Activated naive CD8-positive, alpha-beta T cell treated with anti-CD3 and anti-CD28 coated beads, Interleukin-2, amount 50 U/mL, for 16 hours (primary cell): ENCODE measurements around the gene PTPRM.

ENCODE experiments used
- DNase-seq: peaks from one replicate; pipeline ENCODE4 v3.0.0-alpha.2; 2020; ENCODE audit warnings: low read depth, low spot score

PTPRM gene

DNA sequence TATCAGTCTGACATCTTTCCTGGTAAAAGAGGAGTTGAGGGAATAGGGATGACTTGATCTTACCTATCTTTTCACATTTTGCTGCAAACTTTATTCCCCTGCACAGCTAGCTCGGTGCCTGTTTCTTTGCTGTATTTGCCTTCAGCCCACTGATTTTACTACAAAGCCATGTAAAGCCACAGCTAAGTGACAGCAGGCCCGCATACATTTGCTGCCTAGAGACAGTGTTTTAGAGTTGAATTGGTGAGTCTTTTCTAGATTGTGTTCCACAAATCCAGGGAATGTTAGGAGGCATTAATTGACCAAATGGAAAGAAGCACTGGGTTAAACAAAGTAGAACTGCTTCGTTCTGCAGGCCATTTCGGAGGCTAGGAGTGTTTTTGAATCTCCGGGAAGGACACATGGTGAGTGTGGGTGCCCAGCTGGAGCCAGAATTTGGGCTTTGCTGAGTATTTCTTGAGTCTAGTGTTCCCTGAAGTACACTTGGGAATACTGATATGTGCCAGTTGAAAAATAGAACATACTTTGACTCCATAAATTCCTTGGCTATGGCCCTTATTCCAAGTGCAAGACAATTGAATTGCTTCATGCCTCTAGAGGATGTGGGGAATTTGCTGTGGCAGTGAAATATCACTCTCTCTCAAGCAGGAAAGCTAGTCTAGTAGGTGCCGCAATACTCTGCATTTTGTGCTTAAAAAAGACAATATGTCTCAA lies 329.8 kb downstream of the PTPRM start:
- no peak for DNase-seq

DNA sequence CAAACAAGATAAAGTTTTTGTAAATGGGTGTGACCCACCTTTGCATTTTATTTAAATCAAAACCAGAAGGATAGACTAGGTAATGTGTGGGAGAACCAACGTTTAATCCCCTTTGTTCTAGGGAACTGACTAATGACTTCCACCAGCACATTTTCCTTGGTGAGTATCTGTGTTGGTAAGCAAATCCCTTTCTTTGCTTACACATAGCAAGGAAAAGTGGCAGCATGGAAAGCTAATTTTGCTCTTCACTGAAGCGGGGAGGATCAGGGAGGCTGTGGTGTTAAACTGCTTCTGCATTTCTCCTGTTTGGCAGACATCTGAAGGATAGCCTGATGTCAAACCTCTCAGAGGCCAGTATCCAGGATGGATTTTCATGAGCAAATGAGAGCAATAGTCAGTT lies 331.1 kb downstream of the PTPRM start:
- DNase-seq, result no peak

DNA sequence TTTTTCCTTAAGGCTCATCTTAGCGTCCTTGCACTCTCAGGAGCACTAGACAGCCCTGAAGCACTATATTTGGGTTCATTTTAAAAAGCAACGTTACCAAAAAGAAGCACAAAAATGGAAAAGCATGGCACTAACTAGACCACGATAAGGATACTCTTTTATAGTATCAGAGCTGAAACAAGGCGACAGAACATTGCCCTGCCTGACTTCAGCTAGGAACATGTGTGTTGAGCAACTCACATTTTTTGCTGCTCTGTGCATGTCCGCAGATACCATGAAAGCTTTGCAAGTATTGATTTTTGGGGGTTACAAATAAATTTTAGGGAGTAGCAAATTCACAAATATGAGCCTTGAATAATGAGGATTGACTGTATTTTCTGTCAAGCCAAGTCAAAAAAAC lies 332.0 kb downstream of the PTPRM start:
- no peak for DNase-seq

DNA sequence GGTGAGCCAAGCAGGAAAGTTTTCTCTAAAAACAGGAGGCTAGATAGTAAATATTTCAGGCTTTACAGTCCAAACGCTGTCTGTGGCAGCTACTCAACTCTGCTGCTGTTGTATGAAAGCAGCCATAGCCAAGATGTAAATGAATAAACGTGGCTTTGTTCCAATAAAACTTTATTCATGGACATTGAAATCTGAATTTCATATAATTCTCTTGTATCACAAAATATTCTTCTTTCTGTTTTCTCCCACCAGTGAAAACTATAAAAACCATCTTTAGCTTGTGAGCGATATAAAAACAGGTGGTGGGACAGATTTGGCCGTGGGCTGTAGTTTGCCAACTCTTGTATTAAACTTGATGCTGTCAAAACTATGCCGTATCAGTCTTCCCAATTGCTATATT lies 333.0 kb downstream of the PTPRM start:
- no peak for DNase-seq

DNA sequence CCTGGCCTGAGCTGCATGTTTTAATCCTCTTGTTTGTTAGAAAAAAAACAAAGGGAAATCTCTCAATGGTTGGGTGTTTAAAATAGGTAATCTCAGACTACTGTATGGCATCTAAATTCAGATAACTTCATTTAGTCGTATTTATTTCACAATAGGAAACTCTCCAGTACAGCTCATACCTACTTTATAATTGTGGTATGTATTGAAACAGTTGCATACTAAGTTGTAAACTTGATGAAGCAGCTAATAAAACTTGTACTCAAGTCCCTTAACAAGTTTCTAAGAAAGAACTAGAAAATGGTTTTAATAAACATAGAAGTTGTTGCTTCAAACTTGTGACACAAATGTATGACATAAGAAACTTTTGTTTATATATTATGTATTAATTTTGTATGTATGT lies 334.5 kb downstream of the PTPRM start:
- no peak for DNase-seq

DNA sequence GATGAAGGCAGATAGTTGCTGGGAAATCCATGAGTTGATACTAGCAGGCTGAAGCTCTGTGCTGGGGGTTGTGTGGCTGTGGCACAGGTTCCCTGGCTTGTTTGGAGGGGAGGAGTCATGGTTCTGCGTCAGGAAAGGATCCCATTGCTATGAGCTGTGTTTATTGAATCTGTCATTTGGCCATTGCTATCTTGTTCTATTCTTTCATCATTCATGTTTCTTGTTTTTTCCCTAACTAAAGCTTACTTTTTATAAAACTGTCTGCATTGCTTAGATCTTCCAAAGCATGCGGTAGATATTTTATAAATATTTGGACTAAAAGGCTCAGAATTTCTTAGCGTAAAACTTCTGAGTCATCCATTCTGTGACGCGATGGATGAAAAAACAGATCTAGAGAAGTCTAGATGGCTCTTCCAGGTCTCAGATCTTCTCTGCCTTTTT lies 335.3 kb downstream of the PTPRM start:
- DNase-seq, result no peak

DNA sequence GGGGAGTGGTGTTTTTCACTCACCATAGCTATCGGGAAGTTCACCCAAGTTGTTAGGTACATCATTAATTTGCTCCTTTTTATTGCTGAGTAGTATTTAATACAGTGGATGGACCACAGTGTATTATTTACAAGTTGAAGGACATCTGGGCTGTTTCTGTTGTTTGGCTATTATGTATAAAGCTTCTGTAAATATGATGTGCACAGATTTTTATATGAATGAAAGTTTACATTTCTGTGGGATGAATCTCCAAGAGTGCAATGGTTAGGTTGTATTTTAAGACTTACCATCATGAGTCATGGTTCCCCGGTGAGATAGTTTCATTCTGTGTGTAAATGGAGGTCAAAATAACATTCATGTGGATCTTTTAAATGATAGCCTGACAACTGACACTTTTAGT lies 337.4 kb downstream of the PTPRM start:
- no peak for DNase-seq

DNA sequence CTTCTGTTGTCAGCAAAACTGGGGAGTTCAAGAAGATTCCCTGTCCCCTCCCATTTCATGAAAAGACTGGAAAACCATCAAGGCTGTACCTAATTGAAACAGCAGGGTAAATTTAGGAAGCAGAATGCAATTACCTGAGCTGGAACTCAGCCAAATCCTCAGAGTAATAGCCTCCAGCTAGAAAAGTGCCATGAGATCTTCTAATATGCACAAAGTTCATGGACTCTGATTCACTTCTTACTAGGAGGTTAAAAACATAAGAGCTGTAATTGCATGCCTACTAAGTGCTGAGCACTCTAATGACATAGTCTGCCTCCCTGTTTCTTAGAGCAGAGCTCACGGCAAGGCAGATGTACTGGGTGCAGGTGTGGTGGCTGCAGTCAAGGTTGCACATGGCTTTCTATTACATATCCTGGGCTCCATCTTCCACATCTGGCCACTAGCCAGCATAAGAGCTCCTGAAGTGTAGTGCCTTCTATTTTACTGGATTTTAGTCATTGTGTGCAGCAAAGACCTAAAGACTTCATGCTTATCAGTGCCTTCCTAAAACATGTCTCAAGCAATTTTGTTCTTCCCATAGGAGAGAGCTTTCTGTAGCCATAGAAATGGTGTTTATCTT lies 341.7 kb downstream of the PTPRM start:
- DNase-seq, result no peak

DNA sequence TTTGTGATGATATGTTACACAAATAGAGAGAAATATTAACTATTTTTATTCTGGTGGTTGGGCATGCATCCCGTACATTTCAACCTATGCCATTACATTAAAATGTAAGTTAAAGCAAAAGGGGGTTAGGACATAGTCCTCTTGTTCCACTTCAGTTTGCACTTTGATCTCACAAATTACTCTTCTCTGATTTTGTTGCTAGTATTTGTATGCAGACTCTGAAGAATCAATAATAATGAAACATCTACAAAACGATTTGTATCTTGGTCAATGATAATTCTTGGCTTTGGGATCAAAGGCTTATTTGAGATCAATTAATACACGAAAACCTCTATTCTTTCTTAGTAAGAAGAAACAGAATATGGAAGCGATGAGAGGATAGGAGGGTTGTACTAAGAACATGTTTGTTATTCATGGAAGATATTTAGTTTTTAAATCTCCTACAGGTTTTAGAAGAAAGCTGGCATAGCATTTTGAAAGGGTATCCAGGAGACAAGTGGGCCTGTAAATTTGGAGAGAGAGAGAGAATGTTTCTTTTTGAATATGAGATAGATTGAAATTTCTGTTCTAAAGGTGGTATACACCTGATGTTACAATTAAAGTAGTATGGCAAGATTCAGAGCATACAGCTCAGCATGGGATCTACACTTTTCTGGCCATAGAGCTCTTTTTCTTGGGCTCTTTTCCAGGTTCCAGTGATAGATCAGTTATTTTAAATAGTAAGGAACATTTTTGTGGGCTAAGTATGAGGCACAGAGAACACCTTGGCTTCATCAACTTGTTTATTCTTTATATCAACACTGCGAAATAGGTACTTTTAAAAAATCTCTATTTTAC lies 347.9 kb downstream of the PTPRM start:
- DNase-seq, result no peak

DNA sequence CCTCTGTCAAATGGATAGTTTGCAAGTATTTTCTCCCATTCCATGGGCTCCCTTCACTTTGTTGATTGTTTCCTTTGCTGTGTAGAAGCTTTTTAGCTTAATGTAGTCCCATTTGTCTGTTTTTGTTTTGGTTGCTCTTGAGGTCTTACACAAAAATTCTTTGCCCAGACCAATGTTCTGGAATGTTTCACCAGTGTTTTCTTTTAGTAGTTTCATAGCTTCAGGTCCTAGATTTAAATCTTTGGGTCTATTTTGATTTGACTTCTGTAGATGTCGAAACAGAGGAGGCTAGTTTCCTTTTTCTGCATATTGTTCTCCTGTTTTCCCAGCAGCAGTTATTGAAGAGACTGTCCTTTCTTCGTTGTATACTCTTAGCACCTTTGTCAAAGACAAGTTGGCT lies 351.6 kb downstream of the PTPRM start:
- DNase-seq, result no peak

DNA sequence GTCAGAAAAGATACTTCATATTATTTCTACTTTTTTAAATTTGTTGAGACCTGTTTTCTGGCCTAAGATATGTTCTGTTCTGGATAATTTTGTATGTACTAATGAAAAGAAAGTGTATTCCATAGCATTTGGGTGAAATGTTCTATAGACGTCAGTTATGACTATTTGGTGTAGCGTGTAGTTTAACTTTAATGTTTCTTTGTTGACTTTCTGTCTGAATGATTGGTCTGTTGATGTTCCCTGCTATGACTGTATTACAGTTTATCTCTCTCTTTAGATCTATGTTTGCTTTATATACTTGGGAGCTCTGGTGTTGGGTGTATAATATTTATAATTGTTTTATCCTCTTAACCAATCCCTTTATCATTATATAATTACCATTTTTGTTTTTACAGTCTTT lies 352.4 kb downstream of the PTPRM start:
- DNase-seq, result no peak

DNA sequence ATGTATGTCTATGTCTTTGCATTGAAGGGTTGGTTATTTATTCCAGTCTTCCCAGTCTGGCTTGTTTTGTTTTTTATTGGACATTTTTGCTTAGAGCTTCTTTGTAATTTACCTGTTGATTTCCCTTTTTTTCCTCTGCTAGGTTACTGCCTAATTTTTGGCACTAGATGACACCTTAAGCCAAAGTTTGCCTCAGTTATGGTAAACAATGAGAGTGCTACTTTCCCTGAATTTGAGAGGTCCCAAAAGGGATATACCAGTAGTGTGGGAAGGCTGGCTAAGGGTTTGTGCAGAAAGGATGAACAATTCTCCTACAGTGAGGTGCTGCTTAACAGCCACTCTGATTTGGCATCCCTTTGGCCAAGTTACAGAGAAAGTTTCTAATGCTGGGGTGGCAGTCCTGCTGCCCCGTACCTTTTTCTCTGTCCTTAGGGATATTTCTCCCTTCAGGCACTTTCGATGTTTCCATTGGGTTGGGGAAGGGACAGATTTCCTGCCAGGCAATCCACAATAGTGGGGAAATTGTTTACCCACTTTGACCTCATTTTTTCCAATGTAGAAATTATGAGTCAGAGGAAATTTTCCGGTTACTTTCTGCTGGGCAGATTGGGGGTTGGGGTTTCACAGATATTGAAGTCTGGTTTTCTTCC lies 354.9 kb downstream of the PTPRM start:
- DNase-seq, result no peak

DNA sequence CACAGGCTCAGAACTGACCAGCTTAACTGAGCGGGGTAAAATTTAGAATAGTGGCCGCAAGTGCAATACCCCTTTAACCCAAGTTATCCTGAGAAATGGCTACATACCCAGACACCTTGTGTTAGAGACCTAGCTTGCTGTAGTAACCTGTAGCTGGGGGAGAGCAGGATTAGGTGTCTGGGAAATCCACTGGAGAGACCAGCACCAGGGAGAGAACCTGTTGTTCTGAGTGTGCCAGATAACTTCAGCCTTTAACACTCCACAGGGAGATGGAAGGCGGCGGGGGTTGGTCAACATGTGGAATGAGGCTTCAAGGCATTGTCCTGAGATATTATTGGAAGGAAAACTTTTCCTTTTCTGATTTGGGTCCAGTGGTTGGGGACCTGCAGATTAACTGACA lies 356.0 kb downstream of the PTPRM start:
- no peak for DNase-seq

DNA sequence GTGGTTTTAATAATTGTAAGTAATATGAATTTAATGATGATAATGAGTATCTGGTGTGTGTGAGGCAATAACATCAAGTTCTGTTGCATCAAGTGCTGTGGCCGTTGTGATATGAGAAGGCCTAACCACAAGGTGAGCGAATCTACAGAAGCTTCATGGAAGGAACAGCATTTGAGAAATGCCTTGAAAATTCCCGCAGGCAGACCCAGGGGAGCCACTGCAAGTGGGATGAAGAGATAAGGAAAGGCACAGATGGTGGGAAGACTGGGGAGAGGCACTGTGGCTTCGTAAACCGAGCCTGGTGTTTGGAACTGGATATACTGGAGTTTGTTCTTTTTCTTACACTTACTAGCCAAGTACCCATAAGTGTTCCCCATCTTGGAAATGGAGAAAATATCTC lies 357.5 kb downstream of the PTPRM start:
- DNase-seq, result no peak

DNA sequence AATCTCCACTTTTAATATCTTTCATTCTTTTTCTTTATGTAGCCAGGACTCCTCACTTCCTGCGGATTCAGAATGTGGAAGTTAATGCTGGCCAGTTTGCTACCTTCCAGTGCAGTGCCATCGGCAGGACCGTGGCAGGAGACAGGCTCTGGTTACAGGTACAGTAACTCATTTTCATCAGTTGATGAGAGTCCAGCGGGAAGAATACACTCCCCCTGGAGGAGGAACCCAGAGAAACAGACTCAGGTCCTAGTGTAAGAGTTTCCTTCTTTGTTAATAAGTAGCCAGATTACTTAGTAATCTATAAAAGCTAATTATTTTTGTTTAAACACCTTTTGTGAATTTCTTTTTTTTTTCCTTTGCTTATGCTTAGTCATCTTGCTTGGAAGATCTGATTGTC lies 359.4 kb downstream of the PTPRM start:
- DNase-seq, result no peak

DNA sequence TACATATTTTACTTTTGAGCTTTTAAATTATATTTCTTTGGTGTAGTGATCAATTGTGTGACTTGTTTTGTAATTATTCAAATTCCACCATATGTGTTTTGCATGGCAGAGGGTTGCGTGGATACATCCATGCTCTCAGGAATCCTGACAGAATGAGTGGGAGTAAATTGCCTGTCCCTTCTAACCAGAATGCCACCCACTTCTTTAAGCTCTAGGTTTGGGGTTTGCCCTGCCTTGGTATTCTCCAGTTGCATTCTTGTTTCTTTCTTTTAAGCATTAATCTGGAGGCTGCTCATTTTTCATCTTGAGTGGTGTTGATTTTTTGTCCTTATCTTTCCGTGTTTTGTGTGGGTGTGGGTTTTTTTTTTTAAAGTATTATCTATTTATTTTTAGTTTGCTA lies 360.0 kb downstream of the PTPRM start:
- no peak for DNase-seq

DNA sequence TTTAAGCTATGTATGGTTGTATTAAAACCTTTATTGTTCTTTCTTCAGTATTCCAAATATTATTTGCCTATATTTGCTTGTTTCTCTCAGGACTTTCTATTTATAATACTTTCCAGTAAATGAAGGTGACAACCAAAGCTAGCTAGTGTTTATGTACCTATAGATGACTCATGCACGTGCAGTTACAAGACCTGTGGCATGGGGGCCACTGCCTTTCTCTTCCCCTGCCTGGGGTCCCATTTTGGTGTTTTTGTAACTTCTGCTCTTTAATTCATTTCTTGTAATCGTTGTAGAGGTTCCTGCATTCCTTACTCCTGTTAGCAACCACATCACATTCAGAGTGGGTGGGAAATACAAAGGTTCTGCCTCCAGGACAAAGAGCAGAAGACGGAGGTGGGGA lies 364.6 kb downstream of the PTPRM start:
- no peak for DNase-seq

DNA sequence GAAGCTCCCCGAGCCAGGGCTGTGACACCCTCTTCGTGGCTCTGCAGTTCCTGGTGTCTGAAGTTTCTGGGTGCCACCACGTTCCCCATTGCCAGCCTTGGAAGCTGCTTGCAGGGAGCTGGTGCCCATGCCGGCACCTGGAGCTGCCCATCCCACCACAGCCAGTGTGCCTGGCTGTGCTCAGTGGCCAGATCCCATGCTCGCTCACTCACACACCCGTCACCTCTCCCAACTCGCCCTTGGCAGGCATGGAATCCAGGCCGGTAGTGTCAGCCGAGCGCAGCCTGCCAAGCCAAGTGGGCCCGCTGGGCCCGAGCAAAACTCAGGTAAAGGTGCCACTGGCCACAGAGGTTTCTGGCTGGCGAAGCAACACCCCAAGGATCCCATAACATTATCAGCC lies 370.2 kb downstream of the PTPRM start:
- no peak for DNase-seq

DNA sequence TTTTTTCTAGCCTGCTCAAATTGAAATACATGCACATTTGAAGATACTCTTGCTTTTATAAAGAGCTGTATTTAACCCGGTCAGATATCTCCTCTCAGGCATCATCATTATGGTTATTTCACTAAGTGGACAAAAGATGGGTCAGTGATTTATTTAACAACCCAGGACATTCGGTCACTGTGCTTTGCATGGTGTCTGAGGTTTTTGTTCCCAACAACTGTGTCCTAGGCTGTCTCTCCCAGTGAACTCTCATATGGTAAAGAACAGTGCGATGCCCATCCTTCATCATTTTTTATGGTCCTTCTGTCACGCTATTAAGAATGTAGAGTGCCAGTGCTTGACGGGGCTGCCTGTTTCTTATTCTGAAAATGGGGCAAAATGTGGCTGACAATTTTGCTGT lies 372.4 kb downstream of the PTPRM start:
- DNase-seq, result no peak

DNA sequence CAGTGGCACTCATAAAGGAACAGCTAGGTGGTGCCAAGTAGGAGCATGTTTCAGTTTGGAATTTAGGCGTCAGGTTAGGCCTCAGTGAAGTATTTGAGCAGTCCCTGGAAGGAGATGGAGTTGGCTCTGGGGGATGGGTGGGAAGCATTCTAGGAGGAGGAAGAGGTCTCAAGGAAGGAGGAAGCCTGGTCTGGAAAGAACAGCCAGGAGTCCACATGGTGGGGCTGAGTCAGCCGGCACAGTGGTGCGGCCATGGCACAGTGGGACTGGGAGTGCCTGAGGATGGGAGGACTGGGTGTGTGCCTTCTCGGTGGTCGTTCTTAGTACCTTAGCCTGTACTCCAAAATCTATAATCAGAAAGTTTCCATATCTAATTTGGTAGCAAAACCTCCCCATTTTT lies 373.3 kb downstream of the PTPRM start:
- DNase-seq, result no peak

DNA sequence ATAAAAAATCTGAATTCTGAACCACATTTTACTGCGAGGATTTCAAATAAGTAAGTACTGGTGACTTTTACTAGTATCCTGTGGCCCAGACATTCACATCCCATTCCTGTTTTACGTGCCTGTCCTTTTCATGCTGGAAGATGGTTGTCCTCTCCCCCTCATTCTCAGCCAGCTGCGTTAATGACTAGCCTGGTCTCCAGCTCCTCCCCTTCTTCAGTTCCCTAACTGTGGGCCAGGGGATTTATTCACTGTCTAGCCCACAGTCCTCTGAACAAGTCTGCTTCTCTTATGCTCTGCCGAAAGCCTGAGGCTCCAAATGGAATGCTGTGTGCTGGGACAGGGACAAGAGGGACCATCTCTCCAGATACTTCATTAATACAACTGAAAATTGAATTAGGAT lies 373.9 kb downstream of the PTPRM start:
- no peak for DNase-seq

DNA sequence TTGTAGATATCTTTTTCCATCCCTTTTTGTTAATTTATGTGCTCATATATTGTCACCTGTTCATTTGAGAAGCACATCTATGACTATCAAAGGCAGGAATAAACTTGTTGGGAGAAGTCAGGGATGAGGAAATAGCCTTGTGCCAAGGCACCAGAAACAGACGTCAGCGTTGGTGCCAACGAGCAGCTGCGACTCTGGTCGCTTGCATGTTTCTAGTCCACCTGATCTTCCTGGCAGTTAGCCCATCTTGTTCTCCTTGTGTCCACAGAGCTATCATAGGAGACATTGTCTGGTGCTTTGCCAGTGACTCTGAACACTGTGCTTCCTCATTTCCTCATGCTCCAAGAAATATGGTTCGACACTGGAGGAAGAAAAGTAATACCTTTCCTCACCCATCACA lies 374.4 kb downstream of the PTPRM start:
- no peak for DNase-seq
